DOHH2 (cell line): Measurements from ENCODE around the gene GSTM5.

ENCODE experiments used
- CTCF ChIP-seq: fragments of 200-600 bp; sonication (generic); IDR thresholded peaks from one replicate; pipeline ENCODE4 v1.5.1; 2014; ENCODE audit warnings: antibody characterized with exemption, mild to moderate bottlenecking, low read depth, low read length; ENCODE audit not compliant: poor library complexity, severe bottlenecking
- EZH2phosphoT487 ChIP-seq: fragments of 200-600 bp; sonication (generic); IDR thresholded peaks from 2 replicates; pipeline ENCODE4 v1.6.1; 2017; ENCODE audit warnings: borderline replicate concordance, mild to moderate bottlenecking, antibody characterized with exemption, low read length, moderate library complexity, mixed read lengths

GRCh38 chr1:109728870-109729269 lies 16.8 kb downstream of the GSTM5 start:
- TF ChIP-seq CTCF: no peak
- TF ChIP-seq EZH2phosphoT487: no peak
